WTC11 (cell line): ENCODE results near the gene OR5A1. TPM values are rescaled to one million over a fixed set of nuclear protein-coding genes. Genes with fewer than 3 reads are reported as not detected.

Source experiments
- ATAC-seq: fragments of 200-7000 bp; cut with Tn5 transposase; 2 replicates; pipeline ENCODE4 v1.10.0; 2021; ENCODE audit warnings: mild to moderate bottlenecking, moderate library complexity
- CTCF ChIA-PET: fragments of 300-600 bp; sonication (Branson Sonifier 250); formaldehyde crosslinking; loops from one replicate; lab custom pipeline; 2021; ENCODE audit warnings: antibody characterized with exemption; lab: Charles Lee
- POLR2A ChIA-PET: fragments of 350-600 bp; sonication (Branson Sonifier 250); formaldehyde crosslinking; loops from one replicate; lab custom pipeline; 2021; ENCODE audit warnings: antibody characterized with exemption; lab: Charles Lee
- DNase-seq: peaks from one replicate; pipeline ENCODE4 v3.0.0; 2021; ENCODE audit warnings: low spot score
- H3K27ac Mint-ChIP-seq: 2 replicates; pipeline ENCODE4 v1.8.0; 2021; ENCODE audit warnings: mixed read lengths
- H3K27me3 Mint-ChIP-seq: 2 replicates; pipeline ENCODE4 v1.8.0; 2021; ENCODE audit warnings: low read depth, mild to moderate bottlenecking, moderate library complexity, mixed read lengths
- H3K36me3 Mint-ChIP-seq: 2 replicates; pipeline ENCODE4 v1.8.0; 2021; ENCODE audit warnings: mixed read lengths
- H3K4me1 Mint-ChIP-seq: 2 replicates; pipeline ENCODE4 v1.8.0; 2022; ENCODE audit warnings: mixed read lengths
- H3K4me3 Mint-ChIP-seq: 2 replicates; pipeline ENCODE4 v1.8.0; 2021; ENCODE audit warnings: mild to moderate bottlenecking, moderate library complexity, mixed read lengths
- H3K9me3 Mint-ChIP-seq: 2 replicates; pipeline ENCODE4 v1.8.0; 2021; ENCODE audit warnings: mixed read lengths
- CBFB ChIP-seq: sonication (generic); formaldehyde crosslinking; IDR thresholded peaks from 2 replicates; pipeline ENCODE4 v1.8.1; 2022; ENCODE audit warnings: mild to moderate bottlenecking, low read depth, missing genetic modification reagents
- EMX1 ChIP-seq: fragments of 250-450 bp; sonication (Bioruptor Pico); IDR thresholded peaks from 2 replicates; pipeline ENCODE4 v1.8.0; 2021; ENCODE audit warnings: mild to moderate bottlenecking
- FOXK1 ChIP-seq: sonication (generic); formaldehyde crosslinking; IDR thresholded peaks from 2 replicates; pipeline ENCODE4 v1.8.0; 2022; ENCODE audit warnings: mild to moderate bottlenecking, moderate library complexity, missing genetic modification reagents
- GABPB1 ChIP-seq: sonication (generic); formaldehyde crosslinking; IDR thresholded peaks from 2 replicates; pipeline ENCODE4 v1.8.1; 2023; ENCODE audit warnings: mild to moderate bottlenecking, missing genetic modification reagents
- HMGXB4 ChIP-seq: sonication (generic); formaldehyde crosslinking; IDR thresholded peaks from 2 replicates; pipeline ENCODE4 v1.8.1; 2023; ENCODE audit warnings: mild to moderate bottlenecking, moderate library complexity, missing genetic modification reagents
- IRF2 ChIP-seq: sonication (generic); formaldehyde crosslinking; IDR thresholded peaks from 2 replicates; pipeline ENCODE4 v1.8.0; 2022; ENCODE audit warnings: low read depth, missing genetic modification reagents, borderline replicate concordance
- JUN ChIP-seq: sonication (generic); formaldehyde crosslinking; IDR thresholded peaks from 2 replicates; pipeline ENCODE4 v1.8.0; 2023; ENCODE audit warnings: mild to moderate bottlenecking, missing genetic modification reagents
- KAT7 ChIP-seq: sonication (generic); formaldehyde crosslinking; IDR thresholded peaks from 2 replicates; pipeline ENCODE4 v1.8.1; 2023; ENCODE audit warnings: missing genetic modification reagents, mild to moderate bottlenecking, borderline replicate concordance
- MXD4 ChIP-seq: fragments of 250-450 bp; sonication (Bioruptor Pico); IDR thresholded peaks from 2 replicates; pipeline ENCODE4 v1.8.0; 2021; ENCODE audit warnings: mild to moderate bottlenecking, moderate library complexity, borderline replicate concordance
- NFYB ChIP-seq: sonication (generic); formaldehyde crosslinking; conservative IDR thresholded peaks from 2 replicates; pipeline ENCODE4 v1.8.0; 2022; ENCODE audit warnings: low read depth, missing genetic modification reagents
- NR1H2 ChIP-seq: sonication (generic); formaldehyde crosslinking; IDR thresholded peaks from 2 replicates; pipeline ENCODE4 v1.9.0; 2021; ENCODE audit warnings: mild to moderate bottlenecking, moderate library complexity, missing genetic modification reagents
- NR2C2 ChIP-seq: sonication (generic); formaldehyde crosslinking; IDR thresholded peaks from 2 replicates; pipeline ENCODE4 v1.8.0; 2022; ENCODE audit warnings: mild to moderate bottlenecking, missing genetic modification reagents
- NR3C1 ChIP-seq: sonication (generic); formaldehyde crosslinking; conservative IDR thresholded peaks from 2 replicates; pipeline ENCODE4 v1.8.1; 2023; ENCODE audit warnings: low read depth, mild to moderate bottlenecking, missing genetic modification reagents
- OVOL2 ChIP-seq: fragments of 250-450 bp; sonication (Bioruptor Pico); IDR thresholded peaks from 2 replicates; pipeline ENCODE4 v1.9.0; 2021; ENCODE audit warnings: mild to moderate bottlenecking, borderline replicate concordance
- RELA ChIP-seq: sonication (generic); formaldehyde crosslinking; IDR thresholded peaks from 2 replicates; pipeline ENCODE4 v1.8.1; 2022; ENCODE audit warnings: missing genetic modification reagents, mild to moderate bottlenecking, borderline replicate concordance
- TCF7 ChIP-seq: sonication (generic); formaldehyde crosslinking; IDR thresholded peaks from 2 replicates; pipeline ENCODE4 v1.8.0; 2022; ENCODE audit warnings: mild to moderate bottlenecking, low read depth, missing genetic modification reagents, moderate library complexity
- TEAD1 ChIP-seq: sonication (generic); formaldehyde crosslinking; IDR thresholded peaks from 2 replicates; pipeline ENCODE4 v1.8.0; 2022; ENCODE audit warnings: mild to moderate bottlenecking, missing genetic modification reagents
- USF2 ChIP-seq: sonication (generic); formaldehyde crosslinking; IDR thresholded peaks from 2 replicates; pipeline ENCODE4 v1.8.1; 2023; ENCODE audit warnings: mild to moderate bottlenecking, missing genetic modification reagents, moderate library complexity
- ZBTB21 ChIP-seq: sonication (generic); formaldehyde crosslinking; IDR thresholded peaks from 2 replicates; pipeline ENCODE4 v1.8.1; 2023; ENCODE audit warnings: mild to moderate bottlenecking, missing genetic modification reagents, borderline replicate concordance
- ZNF121 ChIP-seq: sonication (generic); formaldehyde crosslinking; IDR thresholded peaks from 2 replicates; pipeline ENCODE4 v1.8.0; 2023; ENCODE audit warnings: missing genetic modification reagents
- ZNF138 ChIP-seq: sonication (generic); formaldehyde crosslinking; conservative IDR thresholded peaks from 2 replicates; pipeline ENCODE4 v1.8.1; 2022; ENCODE audit warnings: mild to moderate bottlenecking, moderate library complexity, missing genetic modification reagents
- ZNF263 ChIP-seq: sonication (generic); formaldehyde crosslinking; IDR thresholded peaks from 2 replicates; pipeline ENCODE4 v1.8.1; 2022; ENCODE audit warnings: low read depth, mild to moderate bottlenecking, moderate library complexity, missing genetic modification reagents
- ZNF416 ChIP-seq: fragments of 250-450 bp; sonication (Bioruptor Pico); IDR thresholded peaks from 2 replicates; pipeline ENCODE4 v1.9.0; 2021; ENCODE audit warnings: mild to moderate bottlenecking, inconsistent platforms
- total RNA-seq: library from RNA; stranded (reverse); gene quantifications from 3 replicates; pipeline ENCODE4 v1.2.3, GENCODE V29; 2021
- TF ChIP-seq, protein P1 (sequence below): sonication (generic); formaldehyde crosslinking; IDR thresholded peaks from 2 replicates; pipeline ENCODE4 v1.8.1; 2022; ENCODE audit warnings: low read depth, mild to moderate bottlenecking, moderate library complexity, missing genetic modification reagents, borderline replicate concordance
- TF ChIP-seq, protein P2 (sequence below): sonication (generic); formaldehyde crosslinking; IDR thresholded peaks from 2 replicates; pipeline ENCODE4 v1.8.0; 2022; ENCODE audit warnings: mild to moderate bottlenecking, missing genetic modification reagents
- TF ChIP-seq, protein P3 (sequence below): sonication (generic); formaldehyde crosslinking; IDR thresholded peaks from 2 replicates; pipeline ENCODE4 v1.8.0; 2022; ENCODE audit warnings: mild to moderate bottlenecking, missing genetic modification reagents
- TF ChIP-seq, protein P4 (sequence below): fragments of 250-450 bp; sonication (Bioruptor Pico); IDR thresholded peaks from 2 replicates; pipeline ENCODE4 v2.1.2; 2022; ENCODE audit warnings: mild to moderate bottlenecking, moderate library complexity
- TF ChIP-seq, protein P5 (sequence below): fragments of 250-450 bp; sonication (Bioruptor Pico); IDR thresholded peaks from 2 replicates; pipeline ENCODE4 v1.9.0; 2021; ENCODE audit warnings: moderate library complexity, mild to moderate bottlenecking, inconsistent platforms, borderline replicate concordance

Gene OR5A1
- total RNA-seq, 1 experiment from 2014 or later: not detected

DNA sequence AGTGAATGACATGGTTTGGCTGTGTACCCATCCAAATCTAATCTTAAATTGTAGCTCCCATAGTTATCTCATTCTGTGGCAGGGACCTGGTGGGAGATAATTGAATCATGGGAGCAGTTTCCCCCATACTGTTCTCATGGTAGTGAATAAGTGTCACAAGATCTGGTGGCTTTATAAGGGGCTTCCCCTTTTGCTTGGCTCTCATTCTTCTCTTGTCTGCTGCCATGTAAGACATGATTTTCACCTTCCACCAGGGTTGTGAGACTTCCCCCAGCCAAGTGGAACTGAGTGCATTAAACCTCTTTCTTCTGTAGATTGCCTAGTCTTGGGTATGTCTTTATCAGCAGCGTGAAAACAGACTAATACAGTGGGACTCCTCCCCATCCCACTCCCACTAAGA is 21.2 kb upstream of the OR5A1 start (continued):
- TF ChIP-seq ZNF138 (CRISPR knock-in tag): no peak

GRCh38 chr11:59416613-59417012 is 19.7 kb upstream of the OR5A1 start:
- POLR2A ChIA-PET: no interaction called here
- 0 out of 2 replicates have a peak, but pooled peaks cover 2% of the 10 kb centered on the region for H3K36me3 Mint-ChIP-seq
- no peaks in the 10 kb centered on the region for H3K4me1 Mint-ChIP-seq
- DNase-seq: no peak
- H3K27me3 Mint-ChIP-seq: no peaks in the 10 kb centered on the region
- no peak for ATAC-seq
- no peak for TF ChIP-seq NR3C1
- TF ChIP-seq FOXK1 (CRISPR knock-in tag): no peak
- no peak for TF ChIP-seq HMGXB4
- no peak for TF ChIP-seq NFYB (CRISPR knock-in tag)
- TF ChIP-seq MXD4 (CRISPR knock-in tag): no peak
- TF ChIP-seq IRF2 (CRISPR knock-in tag): no peak
- no peak for TF ChIP-seq ZBTB21 (CRISPR knock-in tag)
- TF ChIP-seq, protein P1, sequence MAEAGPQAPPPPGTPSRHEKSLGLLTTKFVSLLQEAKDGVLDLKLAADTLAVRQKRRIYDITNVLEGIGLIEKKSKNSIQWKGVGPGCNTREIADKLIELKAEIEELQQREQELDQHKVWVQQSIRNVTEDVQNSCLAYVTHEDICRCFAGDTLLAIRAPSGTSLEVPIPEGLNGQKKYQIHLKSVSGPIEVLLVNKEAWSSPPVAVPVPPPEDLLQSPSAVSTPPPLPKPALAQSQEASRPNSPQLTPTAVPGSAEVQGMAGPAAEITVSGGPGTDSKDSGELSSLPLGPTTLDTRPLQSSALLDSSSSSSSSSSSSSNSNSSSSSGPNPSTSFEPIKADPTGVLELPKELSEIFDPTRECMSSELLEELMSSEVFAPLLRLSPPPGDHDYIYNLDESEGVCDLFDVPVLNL: no peak
- no peak for TF ChIP-seq TEAD1 (CRISPR knock-in tag)
- no peak for TF ChIP-seq OVOL2
- no peak for TF ChIP-seq NR2C2 (CRISPR knock-in tag)
- no peak for TF ChIP-seq GABPB1 (CRISPR knock-in tag)
- no peak overlapping the region for H3K27ac Mint-ChIP-seq
- CTCF ChIA-PET: interaction anchor here (0.9 kb wide), 1 partner anchor 231 kb away, joined by 5 read pairs; no protein-coding TSS in a partner anchor
- H3K4me3 Mint-ChIP-seq: no peak overlapping the region
- H3K9me3 Mint-ChIP-seq: peaks cover 31% of the 10 kb centered on the region

- ChIA-PET POLR2A (no interaction called here), CTCF (no interaction called here)
- peaks cover 35% of the 10 kb centered on the region for H3K9me3 Mint-ChIP-seq
- H3K36me3 Mint-ChIP-seq: 0 out of 2 replicates have a peak, but pooled peaks cover 2% of the 10 kb centered on the region
- ATAC-seq (no peak), DNase-seq (no peak)
- H3K27ac Mint-ChIP-seq: no peak overlapping the region
- H3K4me1 Mint-ChIP-seq: no peaks in the 10 kb centered on the region
- H3K4me3 Mint-ChIP-seq: no peak overlapping the region
- no peaks in the 10 kb centered on the region for H3K27me3 Mint-ChIP-seq
- TF ChIP-seq CBFB (CRISPR knock-in tag) (no peak), EMX1 (CRISPR knock-in tag) (no peak), JUN (no peak), KAT7 (no peak), ZNF121 (CRISPR knock-in tag) (no peak), RELA (CRISPR knock-in tag) (no peak), MXD4 (CRISPR knock-in tag) (no peak), ZNF416 (CRISPR knock-in tag) (no peak), TCF7 (CRISPR knock-in tag) (no peak), ZNF263 (CRISPR knock-in tag) (no peak), NR1H2 (CRISPR knock-in tag) (no peak), USF2 (CRISPR knock-in tag) (no peak)
- TF ChIP-seq, protein P2, sequence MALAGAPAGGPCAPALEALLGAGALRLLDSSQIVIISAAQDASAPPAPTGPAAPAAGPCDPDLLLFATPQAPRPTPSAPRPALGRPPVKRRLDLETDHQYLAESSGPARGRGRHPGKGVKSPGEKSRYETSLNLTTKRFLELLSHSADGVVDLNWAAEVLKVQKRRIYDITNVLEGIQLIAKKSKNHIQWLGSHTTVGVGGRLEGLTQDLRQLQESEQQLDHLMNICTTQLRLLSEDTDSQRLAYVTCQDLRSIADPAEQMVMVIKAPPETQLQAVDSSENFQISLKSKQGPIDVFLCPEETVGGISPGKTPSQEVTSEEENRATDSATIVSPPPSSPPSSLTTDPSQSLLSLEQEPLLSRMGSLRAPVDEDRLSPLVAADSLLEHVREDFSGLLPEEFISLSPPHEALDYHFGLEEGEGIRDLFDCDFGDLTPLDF (CRISPR knock-in tag): no peak
- TF ChIP-seq, protein P3, sequence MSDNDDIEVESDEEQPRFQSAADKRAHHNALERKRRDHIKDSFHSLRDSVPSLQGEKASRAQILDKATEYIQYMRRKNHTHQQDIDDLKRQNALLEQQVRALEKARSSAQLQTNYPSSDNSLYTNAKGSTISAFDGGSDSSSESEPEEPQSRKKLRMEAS (CRISPR knock-in tag): no peak
- TF ChIP-seq, protein P4, sequence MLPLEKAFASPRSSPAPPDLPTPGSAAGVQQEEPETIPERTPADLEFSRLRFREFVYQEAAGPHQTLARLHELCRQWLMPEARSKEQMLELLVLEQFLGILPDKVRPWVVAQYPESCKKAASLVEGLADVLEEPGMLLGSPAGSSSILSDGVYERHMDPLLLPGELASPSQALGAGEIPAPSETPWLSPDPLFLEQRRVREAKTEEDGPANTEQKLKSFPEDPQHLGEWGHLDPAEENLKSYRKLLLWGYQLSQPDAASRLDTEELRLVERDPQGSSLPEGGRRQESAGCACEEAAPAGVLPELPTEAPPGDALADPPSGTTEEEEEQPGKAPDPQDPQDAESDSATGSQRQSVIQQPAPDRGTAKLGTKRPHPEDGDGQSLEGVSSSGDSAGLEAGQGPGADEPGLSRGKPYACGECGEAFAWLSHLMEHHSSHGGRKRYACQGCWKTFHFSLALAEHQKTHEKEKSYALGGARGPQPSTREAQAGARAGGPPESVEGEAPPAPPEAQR (CRISPR knock-in tag): no peak
- TF ChIP-seq, protein P5, sequence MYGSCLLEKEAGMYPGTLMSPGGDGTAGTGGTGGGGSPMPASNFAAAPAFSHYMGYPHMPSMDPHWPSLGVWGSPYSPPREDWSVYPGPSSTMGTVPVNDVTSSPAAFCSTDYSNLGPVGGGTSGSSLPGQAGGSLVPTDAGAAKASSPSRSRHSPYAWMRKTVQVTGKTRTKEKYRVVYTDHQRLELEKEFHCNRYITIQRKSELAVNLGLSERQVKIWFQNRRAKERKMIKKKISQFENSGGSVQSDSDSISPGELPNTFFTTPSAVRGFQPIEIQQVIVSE: no peak
Measured at GRCh38 chr11:59417023-59417422, 19.2 kb upstream of the OR5A1 start.
